ENCODE data around the gene ITGB7. TPM values are rescaled to one million over a fixed set of nuclear protein-coding genes. Genes with fewer than 3 reads are reported as not detected.

Gene ITGB7
- 17.0 TPM for total RNA-seq

- DNase-seq (ENCODE audit: low read depth in 2 of 3, low spot score in 2 of 3) = no peak
These were observed at the start of gene ITGB7 for GRCh38 chr12:53207042-53207441. TSS of gene ITGB7 (minus strand) at chr12:53207251. CDS start at chr12:53200443, 6,808 bp downstream.

GRCh38 chr12:53255996-53256395 lies 48.9 kb upstream of the ITGB7 start:
- DNase-seq (ENCODE audit: low read depth in 2 of 3, low spot score in 2 of 3) = peak in 2 of 3 donors; percentile 31 to 63

- no peak for DNase-seq (ENCODE audit: low read depth in 2 of 3, low spot score in 2 of 3)
These were observed 47.9 kb upstream of the ITGB7 start for GRCh38 chr12:53254816-53255545.

GRCh38 chr12:53253298-53253697 lies 46.2 kb upstream of the ITGB7 start:
- DNase-seq (ENCODE audit: low read depth in 2 of 3, low spot score in 2 of 3) = no peak

- DNase-seq (ENCODE audit: low read depth in 2 of 3, low spot score in 2 of 3) = no peak
These were observed 45.4 kb upstream of the ITGB7 start for GRCh38 chr12:53252349-53252916.

- peak in 2 of 3 donors; percentile 66 to 78 for DNase-seq (ENCODE audit: low read depth in 2 of 3, low spot score in 2 of 3)
These were observed 44.7 kb upstream of the ITGB7 start for GRCh38 chr12:53251477-53252348.

- no peak for DNase-seq (ENCODE audit: low read depth in 2 of 3, low spot score in 2 of 3)
These were observed 38.2 kb upstream of the ITGB7 start for GRCh38 chr12:53245286-53245685.

GRCh38 chr12:53244337-53244736 lies 37.3 kb upstream of the ITGB7 start:
- DNase-seq (ENCODE audit: low read depth in 2 of 3, low spot score in 2 of 3) = no peak

GRCh38 chr12:53241623-53242412 lies 34.8 kb upstream of the ITGB7 start:
- DNase-seq (ENCODE audit: low read depth in 2 of 3, low spot score in 2 of 3) = no peak

- DNase-seq (ENCODE audit: low read depth in 2 of 3, low spot score in 2 of 3) = no peak
These were observed 32.7 kb upstream of the ITGB7 start for GRCh38 chr12:53239643-53240258.

GRCh38 chr12:53236443-53237111 lies 29.5 kb upstream of the ITGB7 start:
- no peak for DNase-seq (ENCODE audit: low read depth in 2 of 3, low spot score in 2 of 3)

- no peak for DNase-seq (ENCODE audit: low read depth in 2 of 3, low spot score in 2 of 3)
These were observed 28.8 kb upstream of the ITGB7 start for GRCh38 chr12:53235742-53236442.

GRCh38 chr12:53235164-53235563 lies 28.1 kb upstream of the ITGB7 start:
- DNase-seq (ENCODE audit: low read depth in 2 of 3, low spot score in 2 of 3) = no peak

GRCh38 chr12:53234271-53234914 lies 27.3 kb upstream of the ITGB7 start:
- no peak for DNase-seq (ENCODE audit: low read depth in 2 of 3, low spot score in 2 of 3)

GRCh38 chr12:53233671-53234121 lies 26.6 kb upstream of the ITGB7 start:
- DNase-seq (ENCODE audit: low read depth in 2 of 3, low spot score in 2 of 3) = no peak

GRCh38 chr12:53232646-53233461 lies 25.8 kb upstream of the ITGB7 start:
- no peak for DNase-seq (ENCODE audit: low read depth in 2 of 3, low spot score in 2 of 3)

- DNase-seq (ENCODE audit: low read depth in 2 of 3, low spot score in 2 of 3) = peak in 2 of 3 donors; percentile 51 to 69
These were observed 25.0 kb upstream of the ITGB7 start, which contains the start of gene RARG for GRCh38 chr12:53231921-53232645. TSS of gene RARG (minus strand) at chr12:53232209. CDS start at chr12:53227545, 4,664 bp downstream.
